MV-4-11 (cell line): ENCODE measurements around the gene ANKRD18B.
"Not testable (repeated sequence)": the region's sequence is repeated elsewhere in the genome, so short reads cannot be mapped to it uniquely, and the experiment has no call there.

Experiments
- DNase-seq: peaks from one replicate; lab custom pipeline; 2025; lab: John Stamatoyannopoulos, UW

ANKRD18B gene

DNA sequence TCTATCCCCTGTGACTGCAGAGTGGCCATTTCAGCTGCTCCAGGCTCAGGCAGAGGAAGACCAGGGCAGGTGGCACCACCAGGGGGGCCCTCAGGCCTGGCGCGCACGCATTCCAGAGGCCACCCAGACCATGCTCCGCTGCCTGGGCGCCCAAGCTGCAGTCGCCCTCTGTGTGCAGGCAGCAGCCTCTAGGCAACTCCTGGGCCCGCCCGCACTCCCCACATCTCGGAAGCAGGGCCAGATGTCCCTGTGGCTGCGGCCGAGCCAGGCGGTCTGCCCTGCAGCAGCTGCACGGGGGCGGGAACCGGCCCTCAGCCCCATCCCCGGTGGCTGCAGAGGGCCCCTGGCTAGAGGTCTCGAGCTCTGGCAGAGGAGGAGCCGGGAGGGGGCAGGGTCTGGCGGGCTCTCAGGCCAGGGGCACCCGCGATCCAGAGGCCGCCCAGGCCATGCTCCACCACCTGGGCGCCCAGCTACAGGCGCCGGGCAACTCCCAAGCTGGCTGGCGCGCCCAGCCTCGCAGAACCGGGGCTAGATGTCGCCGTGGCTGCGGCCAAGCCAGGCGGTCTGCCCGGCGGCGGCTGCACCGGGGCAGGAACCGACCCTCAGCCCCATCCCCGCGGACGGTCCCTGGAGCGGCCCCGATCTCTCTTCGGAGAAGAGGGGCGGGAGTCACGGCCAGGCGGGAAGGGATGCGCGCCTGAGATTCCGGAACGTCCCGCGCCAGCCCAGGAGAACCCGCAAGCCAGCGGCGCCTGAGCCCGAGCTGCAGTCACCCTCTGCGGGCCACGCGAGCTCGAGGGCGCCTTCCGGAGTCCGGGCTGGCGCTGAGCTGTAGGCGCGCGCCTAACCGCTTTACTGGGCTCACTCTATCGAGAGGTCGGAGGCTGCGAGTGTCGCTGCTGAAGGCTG lies at the start of gene ANKRD18B:
Gene ANKRD18B, plus strand, starts transcription at position 855 of the 909 bp plus-strand sequence. CDS start 239 bp downstream, outside the sequence.
- DNase-seq, result peak; percentile 85

DNA sequence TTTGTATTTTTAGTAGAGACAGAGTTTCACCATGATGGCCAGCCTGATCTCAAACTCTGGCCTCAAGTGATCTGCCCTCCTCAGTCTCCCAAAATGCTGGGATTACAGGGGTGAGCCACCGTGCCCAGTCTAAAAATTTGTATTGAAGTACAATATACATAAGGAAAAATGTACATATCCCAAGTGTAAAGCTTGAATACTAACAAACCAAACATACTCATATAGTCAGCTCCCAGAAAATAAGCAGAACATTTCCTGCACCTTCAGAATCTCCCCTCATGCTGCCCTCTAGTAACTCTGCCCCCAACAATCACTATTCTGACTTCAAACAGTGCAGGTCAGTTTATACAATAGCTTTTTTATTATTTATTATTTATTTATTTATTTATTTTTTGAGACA lies 48.7 kb upstream of the ANKRD18B start:
- no peak for DNase-seq

DNA sequence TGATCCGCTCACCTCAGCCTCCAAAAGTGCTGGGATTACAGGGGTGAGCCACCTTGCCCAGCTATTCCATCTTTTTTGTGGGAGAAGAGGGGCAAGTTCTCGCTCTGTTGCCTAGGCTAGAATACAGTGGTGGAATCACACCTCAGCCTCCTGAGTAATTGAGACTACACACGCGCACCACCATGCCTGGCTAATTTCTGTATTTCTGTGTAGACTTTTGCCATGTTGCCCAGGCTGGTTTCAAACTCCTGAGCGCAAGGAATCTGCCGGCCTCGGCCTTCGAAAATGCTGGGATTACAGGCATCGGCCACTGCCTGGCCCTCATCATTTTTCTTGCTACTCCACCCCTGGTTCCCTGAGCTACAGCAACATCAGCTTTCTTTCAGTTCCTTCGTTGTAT lies 47.5 kb upstream of the ANKRD18B start:
- no peak for DNase-seq

DNA sequence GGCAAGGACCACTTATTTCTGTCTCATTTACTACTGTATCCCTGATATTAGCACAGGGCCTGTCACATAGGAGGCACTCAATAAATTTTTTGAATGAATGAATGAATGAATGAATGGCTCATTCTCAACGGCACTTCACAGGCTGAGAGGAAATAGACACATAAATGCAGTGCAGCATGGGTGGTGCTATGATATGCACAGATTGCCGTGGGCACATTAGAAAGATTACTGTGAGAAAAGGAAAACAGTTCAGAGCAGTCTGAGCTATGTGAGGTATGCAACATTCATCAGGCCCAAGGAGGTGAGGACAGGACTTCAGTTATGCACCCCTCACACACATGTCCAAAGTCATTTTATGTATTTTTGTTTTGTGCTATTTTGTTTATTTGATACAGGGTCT lies 43.9 kb upstream of the ANKRD18B start:
- no peak for DNase-seq

DNA sequence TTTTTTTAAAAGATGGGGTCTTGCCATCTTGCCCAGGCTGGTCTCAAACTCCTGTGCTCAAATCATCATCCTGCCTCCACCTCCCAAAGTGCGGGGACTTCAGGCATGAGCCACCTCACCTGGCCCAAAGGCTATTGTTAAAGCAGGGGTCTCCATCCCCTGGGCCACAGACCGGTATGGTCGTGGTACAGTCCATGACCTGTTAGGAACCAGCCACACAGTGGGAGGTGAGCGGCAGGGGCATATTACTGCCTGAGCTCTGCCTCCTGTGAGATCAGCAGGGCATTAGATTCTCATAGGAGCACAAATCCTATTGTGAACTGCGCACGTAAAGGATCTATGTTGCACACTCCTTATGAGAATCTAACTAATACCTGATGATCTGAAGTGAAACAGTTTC lies 43.1 kb upstream of the ANKRD18B start:
- no peak for DNase-seq

DNA sequence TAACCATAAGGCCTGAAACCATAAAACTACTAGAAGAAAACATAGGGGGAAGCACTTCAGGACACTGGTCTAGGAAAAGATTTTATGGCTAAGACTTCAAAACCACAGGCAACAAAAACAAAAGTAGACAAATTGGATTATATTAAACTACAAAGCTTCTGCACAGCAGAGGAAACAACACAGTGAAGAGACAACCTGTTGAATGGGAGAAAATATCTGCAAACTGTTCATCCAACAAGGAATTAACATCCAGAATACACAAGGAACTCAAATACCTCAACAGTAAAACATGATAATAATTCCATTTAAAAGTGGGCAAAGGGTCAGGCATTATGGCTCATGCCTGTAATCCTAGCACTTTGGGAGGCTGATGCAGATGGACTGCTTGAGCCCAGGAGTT lies 38.7 kb upstream of the ANKRD18B start:
- not testable (repeated sequence) for DNase-seq

DNA sequence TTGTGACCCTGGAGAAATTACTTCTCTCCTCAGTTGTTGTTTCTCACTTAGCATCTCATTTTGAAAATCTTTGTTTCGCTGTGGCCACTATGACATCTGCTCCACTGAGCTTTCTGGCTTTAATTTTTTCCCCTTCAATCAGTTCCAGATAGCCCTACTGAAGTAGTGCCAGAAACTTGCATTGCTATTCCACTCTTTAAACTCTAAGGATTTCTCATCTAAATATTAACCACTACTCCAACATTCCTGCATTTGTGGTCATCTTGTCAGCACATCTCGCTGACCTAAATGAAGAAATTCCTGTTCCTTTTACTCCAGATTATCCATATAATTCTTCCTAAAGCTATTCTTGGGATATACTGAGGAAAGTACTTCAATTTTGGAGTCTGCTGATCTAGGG lies 35.0 kb upstream of the ANKRD18B start:
- no peak for DNase-seq

DNA sequence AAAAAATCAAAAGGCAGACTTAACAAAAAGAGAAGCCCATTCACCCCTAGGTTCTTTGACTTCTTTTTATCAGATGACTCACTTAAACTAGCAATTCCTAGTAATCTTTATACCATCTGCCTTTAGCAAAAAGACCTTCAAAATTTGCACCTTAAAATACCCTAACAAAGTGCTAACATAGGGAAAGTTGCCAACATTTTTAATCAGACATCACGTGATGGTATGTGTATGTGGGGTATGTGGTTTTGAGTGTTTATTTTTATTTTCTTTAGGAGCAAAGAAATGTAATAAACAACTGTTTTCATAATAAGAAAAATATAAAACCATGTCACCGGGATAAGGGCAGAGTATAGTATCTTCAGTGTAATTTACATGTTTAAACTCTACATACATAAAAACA lies 30.2 kb upstream of the ANKRD18B start:
- DNase-seq, result not testable (repeated sequence)

DNA sequence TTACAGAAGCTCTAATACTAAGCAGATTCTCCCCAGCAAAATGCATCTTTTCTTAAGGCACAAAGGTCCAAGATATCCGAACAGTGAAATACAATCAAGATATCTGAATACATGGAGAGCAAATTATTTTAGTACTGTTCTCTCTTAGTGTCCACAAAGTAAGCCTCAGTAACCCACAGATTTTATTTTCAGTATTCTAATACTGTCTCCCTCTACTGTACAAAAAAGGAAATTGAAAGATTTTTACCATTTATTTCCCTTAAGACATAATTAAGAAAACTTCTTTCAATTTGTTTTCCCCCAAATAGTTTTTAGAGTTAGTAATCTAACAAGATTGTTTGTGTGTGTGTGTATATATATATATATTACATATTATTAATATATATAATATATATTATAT lies 25.7 kb upstream of the ANKRD18B start:
- DNase-seq, result peak; percentile 31

DNA sequence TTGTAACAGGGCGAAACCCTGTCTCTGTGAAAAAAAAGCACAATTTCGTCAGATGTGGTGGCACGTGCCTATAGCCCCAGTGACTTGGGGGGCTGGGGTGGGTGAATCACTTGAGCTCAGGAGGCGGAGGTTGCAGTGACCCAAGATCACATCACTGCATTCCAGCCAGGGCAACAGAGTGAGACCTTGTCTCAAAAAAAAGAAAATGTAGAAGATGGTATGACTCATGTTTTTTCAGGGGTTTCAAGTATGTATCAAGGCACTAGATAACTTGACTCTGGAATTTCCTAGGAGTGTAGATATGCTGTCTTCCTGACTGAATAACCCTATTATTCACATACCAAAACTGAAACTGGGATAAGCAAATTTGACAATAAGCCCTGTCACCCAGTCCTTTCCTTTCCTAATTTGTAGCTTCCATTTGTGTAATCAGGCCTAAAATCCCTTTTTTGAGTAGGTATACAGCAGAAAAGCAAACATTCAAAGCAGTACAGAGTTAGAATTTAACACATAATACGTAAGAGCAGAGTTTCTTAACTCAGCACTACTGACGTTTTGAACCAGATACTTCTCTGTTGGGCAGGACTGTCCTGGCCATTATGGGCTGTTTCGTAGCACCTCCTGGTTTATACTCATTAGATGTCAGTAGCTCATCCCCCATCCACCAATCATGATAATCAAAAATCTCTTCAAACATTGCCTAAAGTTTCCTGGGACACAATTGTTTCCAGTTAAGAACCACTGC lies 17.3 kb upstream of the ANKRD18B start:
- DNase-seq, result no peak

DNA sequence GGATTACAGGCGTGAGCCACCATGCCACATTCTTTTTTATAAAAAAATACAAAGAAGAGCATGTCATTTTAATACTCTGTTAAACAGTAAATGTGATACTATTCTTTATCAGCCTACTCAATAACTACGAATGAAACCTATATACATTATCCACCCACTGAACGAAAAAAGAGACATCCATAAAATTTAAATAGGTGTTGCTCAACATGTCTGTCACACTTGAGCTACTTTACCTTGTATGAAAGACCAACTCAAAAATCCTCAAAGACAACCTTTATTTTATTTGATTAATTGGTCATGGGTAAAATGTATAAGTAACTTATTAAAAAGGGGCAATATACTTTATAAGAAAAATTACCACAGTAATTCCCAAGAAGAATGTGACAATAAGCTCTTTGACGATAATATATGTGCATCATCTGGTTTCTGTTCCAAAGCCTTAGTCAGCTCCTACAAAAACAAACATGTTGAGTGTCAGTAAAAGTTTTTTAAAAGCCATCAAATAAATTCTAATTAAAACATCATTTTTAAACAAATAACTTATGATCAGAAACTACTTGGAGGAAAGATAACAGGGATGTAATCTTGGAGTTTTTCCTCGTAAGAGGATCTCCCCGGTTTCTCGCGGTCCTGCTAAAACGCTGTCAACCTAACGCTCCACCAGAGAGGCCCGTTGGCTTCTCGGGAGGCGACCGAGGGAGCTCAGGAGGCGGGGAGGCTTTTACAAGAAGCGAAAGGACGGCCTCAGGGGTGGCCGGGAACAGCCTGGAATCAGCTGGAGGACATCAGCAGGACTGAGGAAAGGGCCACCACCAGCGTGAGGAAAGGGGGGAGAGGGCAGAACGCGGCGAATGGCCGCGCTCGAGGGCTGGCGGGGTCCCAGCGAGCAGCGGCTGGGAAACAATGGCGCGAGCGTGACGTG lies 13.5 kb upstream of the ANKRD18B start:
- peak; percentile 29 for DNase-seq

DNA sequence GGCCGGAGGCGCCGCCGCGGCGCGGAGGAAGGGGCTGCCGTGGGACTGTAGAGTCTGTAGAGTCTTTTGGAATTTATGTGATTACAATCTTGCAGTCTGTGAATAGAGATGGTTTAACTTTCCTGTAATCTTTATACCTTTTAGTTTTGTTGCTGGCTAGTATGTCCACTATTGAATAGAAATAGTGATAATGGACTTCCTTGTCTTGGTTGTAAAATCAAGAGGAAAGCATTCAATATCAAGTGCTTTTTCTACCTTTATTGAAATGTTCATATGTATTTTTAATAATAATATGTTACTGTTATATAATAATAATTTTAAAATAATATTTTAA lies 12.9 kb upstream of the ANKRD18B start:
- DNase-seq, result not testable (repeated sequence)

DNA sequence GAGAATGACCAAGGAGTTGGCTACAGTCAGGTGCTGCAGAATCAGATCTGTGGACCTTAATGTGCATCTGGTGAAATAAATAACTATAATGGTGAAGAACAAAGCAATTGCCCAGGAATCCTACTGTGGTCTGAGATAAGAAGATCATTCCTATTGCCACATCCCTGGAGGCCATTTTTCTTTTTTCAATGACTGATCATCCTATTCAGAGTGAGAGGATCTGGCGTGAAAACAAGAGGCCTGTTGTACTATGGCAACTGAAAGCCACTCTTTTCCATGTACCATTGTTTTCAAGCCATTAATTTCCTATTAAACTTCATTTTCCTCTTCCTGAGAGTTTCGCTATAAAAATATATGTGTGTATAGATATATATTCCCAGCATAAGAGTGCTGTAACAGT lies 11.5 kb upstream of the ANKRD18B start:
- not testable (repeated sequence) for DNase-seq

DNA sequence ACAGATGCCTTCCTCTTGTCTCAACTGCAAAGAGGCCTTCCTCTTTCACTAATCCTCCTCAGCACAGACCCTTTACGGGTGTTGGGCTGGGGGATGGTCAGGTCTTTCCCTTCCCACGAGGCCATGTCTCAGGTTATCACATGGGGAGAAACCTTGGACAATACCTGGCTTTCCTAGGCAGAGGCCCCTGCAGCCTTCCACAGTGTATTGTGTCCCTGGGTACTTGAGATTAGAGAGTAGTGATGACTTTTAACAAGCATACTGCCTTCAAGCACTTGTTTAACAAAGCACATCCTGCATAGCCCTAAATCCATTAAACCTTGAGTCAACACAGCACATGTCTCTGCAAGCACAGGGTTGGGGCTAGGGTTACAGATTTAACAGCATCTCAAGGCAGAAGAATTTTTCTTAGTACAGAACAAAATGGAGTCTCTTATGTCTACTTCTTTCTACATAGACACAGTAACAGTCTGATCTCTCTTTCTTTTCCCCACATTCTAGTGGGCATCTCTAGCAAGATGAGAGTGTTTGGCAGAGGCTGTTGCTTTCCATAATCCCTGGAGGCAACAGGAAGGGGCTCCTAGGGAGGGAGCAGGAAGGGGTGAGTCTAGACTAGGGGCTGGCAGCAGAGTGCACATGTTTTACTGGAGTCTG lies 8.6 kb upstream of the ANKRD18B start:
- DNase-seq, result not testable (repeated sequence)

DNA sequence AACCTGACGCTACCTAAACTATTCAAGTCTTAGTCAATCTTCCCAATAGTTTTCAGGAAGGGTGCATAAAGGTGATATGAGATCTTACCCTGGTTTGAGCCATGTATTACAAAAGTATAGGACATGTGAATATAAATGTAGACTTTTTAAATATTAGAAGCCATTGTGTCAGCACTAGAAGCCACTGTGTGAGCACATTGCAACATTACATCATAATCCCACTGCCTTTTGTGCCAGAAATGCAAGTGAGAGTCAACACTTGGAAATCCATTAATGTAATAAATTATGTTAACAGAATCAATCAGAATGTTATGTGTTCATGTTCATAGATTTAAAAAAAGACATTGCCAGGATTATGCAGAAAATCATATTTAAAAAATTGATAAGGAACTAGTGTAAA lies 7.7 kb upstream of the ANKRD18B start:
- peak; percentile 34 for DNase-seq

DNA sequence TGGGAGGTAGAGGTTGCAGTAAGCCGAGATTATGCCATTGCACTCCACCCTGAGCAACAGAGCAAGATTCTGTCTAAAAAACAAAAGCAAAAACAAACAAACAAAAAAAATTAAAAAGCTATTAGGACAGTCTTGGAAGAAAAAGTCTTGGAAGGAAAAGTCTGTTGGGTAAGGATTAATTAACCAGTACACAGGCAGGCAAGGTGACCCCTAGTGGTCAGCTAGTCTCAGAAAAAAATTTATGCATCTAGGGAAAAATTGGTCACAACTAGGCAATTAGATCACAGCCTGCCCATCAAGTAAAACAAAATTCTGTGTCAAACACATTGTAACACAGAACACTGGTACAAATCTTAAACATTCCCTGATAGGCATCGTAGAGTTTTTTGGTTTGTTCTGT lies 6.7 kb upstream of the ANKRD18B start:
- DNase-seq, result peak; percentile 53

DNA sequence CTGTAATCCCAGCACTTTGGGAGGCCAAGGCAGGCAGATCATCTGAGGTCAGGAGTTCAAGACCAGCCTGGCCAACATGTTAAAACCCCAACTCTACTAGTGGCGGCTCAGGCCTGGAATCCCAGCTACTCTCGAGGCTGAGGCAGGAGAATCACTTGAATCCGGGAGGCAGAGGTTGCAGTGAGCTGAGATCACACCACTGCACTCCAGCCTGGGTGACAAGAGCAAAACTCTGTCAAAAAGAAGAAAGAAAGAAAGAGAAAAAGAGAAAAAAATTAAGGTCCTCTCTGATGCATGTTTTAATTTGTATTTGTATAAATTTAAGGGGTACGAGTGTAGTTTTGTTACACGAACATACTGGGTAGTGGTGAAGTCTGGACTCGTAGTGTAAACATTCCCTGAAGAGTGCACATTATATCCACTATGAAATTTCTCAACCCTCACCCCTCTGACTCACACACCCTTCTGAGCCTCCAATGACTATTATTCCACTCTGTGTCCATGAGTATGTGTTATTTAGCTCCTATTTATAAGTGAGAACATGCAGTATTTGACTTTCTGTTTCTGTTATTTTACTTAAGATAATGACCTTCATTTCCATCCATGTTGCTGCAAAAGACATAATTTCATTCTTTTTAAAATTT lies 6.0 kb upstream of the ANKRD18B start:
- DNase-seq, result peak; percentile 28

DNA sequence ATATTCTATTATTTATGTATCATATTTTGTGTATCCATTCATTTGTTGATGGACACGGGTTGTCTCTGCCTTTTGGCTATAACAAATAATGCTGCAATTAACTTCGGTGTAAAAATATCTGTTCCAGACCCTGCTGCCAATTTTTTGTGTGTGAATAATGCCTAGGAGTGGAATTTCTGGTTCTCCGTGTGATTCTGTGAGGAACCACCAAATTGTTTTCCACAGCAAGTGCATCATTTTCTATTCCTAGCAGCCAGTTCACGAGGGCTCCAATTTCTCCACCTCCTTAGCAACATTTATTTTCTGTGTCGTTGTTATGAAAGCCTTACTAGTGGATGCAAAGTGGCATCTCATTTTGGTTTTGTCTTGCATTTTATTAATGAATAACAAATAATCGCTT lies 2.2 kb upstream of the ANKRD18B start:
- not testable (repeated sequence) for DNase-seq

DNA sequence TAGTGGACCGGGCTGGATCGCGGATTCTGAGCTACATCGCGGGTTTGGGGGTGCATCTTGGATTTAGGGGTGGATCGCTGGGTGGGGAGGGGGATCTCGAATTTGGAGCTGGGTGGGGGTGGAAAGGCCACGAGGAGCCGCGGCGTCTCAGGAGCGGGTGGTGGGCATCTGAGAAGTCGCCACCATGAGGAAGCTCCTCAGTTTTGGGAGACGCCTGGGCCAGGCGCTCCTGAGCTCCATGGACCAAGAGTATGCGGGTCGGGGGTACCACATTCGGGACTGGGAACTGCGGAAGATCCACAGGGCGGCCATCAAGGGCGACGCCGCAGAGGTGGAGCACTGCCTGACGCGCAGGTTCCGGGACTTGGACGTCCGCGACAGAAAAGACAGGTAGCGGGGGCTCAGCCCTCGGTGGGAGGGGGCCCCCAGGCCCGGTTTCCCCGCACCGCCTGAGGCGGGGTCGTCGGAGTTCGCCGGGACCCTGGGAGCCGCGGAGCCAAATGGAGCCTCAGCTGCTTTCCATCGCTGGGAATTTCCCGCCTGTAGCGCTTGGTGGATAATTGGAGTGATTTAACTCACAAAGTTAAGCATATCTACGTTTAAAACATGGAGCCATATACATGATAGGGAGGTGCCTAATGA lies 376 bp downstream of the ANKRD18B start:
- DNase-seq, result no peak

DNA sequence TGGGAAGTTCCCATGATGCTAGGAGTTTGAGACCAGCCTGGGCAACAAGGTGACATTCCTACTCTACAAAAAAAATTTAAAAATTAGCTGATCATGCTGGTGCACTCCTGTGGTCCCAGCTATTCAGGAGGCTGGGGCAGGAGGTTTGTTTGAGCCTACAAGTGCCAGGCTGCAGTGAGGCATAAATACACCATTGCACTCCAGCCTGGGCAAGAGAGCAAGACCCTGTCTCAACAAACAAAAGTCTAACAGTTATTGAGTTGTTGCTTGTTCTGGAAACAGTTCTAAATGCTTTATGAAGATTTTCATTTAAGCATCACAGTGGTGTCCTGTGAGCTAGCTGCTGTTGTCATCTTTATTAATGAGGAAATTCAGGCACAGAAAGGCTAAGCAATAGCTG lies 4.0 kb downstream of the ANKRD18B start:
- DNase-seq, result not testable (repeated sequence)

DNA sequence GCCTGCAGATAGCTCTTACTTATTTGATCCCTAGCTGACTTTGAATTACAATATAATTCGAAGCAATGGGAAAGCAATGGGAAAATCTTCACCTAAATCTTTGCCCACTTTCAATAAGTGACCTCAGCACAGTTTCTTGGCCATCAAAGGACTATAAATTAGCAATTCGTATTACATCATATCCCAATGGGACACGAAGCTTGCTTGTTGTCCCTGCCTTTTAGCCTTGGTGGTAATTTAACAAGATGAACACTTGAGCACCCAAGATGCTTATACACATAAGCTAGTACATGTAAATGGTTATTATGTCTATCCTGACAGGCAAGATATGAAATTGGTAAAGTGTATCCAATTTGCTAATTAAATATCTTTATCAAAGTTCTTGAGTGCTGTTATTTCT lies 9.9 kb downstream of the ANKRD18B start:
- DNase-seq, result not testable (repeated sequence)
